ENCODE data around the gene HAND2.

The HAND2 gene

GRCh38 chr4:173529477-173530325 lies at the start of gene HAND2:
TSS of gene HAND2 (minus strand) at chr4:173530229. CDS start at chr4:173529289, 940 bp downstream.
- H3K4me1 ChIP-seq (ENCODE audit: control insufficient read depth, insufficient read depth, low read length) = peaks cover 46% of the 10 kb centered on the region
- peak within 1 kb of the TSS; percentile 61 for H3K4me3 ChIP-seq (ENCODE audit: low read depth, low read length)
- H3K36me3 ChIP-seq (ENCODE audit: control insufficient read depth, insufficient read depth, low read length) = no peaks in the 10 kb centered on the region
- no peak within 1 kb of the TSS for H3K27ac ChIP-seq (ENCODE audit: low read depth, low read length)
- H3K9ac ChIP-seq (ENCODE audit: low read length) = peak within 1 kb of the TSS; percentile 65
- H3K9me3 ChIP-seq (ENCODE audit: control insufficient read depth, insufficient read depth, low read depth, low read length) = no peaks in the 10 kb centered on the region
- peaks cover 99% of the 10 kb centered on the region for H3K27me3 ChIP-seq (ENCODE audit: control insufficient read depth, insufficient read depth, low read length)

DNA sequence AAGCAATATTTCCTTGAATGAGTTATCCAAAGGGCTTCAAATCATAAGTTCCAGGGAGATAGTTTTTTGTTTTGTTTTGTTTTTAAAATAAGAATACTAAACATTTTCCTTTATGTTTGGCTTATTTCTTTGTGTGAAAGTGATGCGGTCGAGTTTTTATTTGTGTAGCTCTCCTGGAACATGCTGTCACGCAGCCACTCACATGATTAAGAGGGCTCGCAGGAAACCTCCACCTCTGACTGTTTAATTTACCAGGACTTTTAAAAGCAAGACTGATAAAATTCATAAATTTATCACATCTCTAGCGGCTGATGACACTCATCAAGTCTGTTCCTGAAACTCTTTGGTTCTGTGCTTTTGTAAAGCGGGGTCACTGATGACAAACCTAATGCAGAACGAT lies 48.9 kb upstream of the HAND2 start:
- Histone ChIP-seq H3K9me3 (ENCODE audit: control insufficient read depth, insufficient read depth, low read depth, low read length) (no peaks in the 10 kb centered on the region), H3K27ac (ENCODE audit: low read depth, low read length) (no peak overlapping the region), H3K4me1 (ENCODE audit: control insufficient read depth, insufficient read depth, low read length) (no peaks in the 10 kb centered on the region), H3K27me3 (ENCODE audit: control insufficient read depth, insufficient read depth, low read length) (no peaks in the 10 kb centered on the region), H3K4me3 (ENCODE audit: low read depth, low read length) (no peak overlapping the region), H3K36me3 (ENCODE audit: control insufficient read depth, insufficient read depth, low read length) (no peaks in the 10 kb centered on the region), H3K9ac (ENCODE audit: low read length) (no peak overlapping the region)

GRCh38 chr4:173577963-173578362 lies 47.9 kb upstream of the HAND2 start:
- Histone ChIP-seq H3K27me3 (ENCODE audit: control insufficient read depth, insufficient read depth, low read length) (no peaks in the 10 kb centered on the region), H3K27ac (ENCODE audit: low read depth, low read length) (no peak overlapping the region), H3K36me3 (ENCODE audit: control insufficient read depth, insufficient read depth, low read length) (no peaks in the 10 kb centered on the region), H3K9me3 (ENCODE audit: control insufficient read depth, insufficient read depth, low read depth, low read length) (no peaks in the 10 kb centered on the region), H3K4me3 (ENCODE audit: low read depth, low read length) (no peak overlapping the region), H3K9ac (ENCODE audit: low read length) (no peak overlapping the region), H3K4me1 (ENCODE audit: control insufficient read depth, insufficient read depth, low read length) (no peaks in the 10 kb centered on the region)

DNA sequence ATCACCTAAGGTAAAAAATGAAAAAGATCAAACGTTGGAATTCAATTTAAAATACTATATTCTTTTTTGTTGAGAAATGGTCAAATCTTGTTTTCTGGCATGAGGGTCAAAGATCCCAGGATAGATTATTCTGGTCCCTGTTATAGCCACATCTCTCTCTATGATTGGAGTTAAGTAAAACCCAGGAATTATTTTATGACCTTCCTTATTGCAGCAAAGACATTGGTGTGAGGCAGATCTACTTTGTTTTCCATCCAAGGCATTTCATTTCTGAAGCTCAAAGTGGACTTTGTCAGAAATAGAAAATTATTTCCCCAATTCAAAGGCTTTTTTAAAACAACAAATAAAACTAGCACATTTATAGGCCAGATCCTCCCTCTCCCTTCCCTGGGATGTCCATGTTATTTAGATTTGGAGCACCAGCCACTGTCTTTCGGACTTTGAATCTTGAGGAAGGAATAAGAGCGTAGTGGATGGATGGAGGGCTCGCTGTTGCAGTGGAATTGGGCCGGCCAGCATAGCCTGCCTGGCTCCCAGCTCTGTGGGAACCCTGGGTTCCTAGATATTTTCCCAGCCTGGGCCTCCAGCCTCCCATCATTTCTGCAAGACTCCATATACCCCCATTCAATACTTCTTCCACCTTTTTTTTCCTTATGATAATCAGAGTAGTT lies 45.6 kb upstream of the HAND2 start:
- Histone ChIP-seq H3K4me3 (ENCODE audit: low read depth, low read length) (no peak overlapping the region), H3K27me3 (ENCODE audit: control insufficient read depth, insufficient read depth, low read length) (no peaks in the 10 kb centered on the region), H3K9me3 (ENCODE audit: control insufficient read depth, insufficient read depth, low read depth, low read length) (no peaks in the 10 kb centered on the region)

DNA sequence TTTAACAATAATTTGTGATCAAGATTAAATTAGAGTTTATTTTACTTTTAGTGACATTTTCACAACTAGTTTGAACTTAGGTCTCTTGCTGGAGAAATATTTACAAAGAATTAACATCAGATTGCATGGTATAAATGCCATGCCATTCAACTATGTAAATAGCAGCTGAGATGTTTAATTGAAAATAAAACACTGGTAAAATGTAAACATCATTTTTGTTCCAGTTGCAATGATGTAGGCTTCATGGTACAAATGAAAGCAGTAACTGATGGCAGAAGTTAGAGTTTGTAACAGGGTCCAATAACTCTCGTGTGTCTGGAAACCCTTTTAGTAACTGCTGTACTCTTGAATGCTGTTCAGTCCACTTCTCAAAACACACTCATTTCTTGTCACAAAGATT lies 43.7 kb upstream of the HAND2 start:
- Histone ChIP-seq H3K27me3 (ENCODE audit: control insufficient read depth, insufficient read depth, low read length) (no peaks in the 10 kb centered on the region), H3K4me3 (ENCODE audit: low read depth, low read length) (no peak overlapping the region), H3K9me3 (ENCODE audit: control insufficient read depth, insufficient read depth, low read depth, low read length) (no peaks in the 10 kb centered on the region), H3K4me1 (ENCODE audit: control insufficient read depth, insufficient read depth, low read length) (no peaks in the 10 kb centered on the region), H3K36me3 (ENCODE audit: control insufficient read depth, insufficient read depth, low read length) (no peaks in the 10 kb centered on the region), H3K27ac (ENCODE audit: low read depth, low read length) (no peak overlapping the region), H3K9ac (ENCODE audit: low read length) (no peak overlapping the region)

More for the DNA sequence above, 45.6 kb upstream of the HAND2 start:
- Histone ChIP-seq H3K36me3 (ENCODE audit: control insufficient read depth, insufficient read depth, low read length) (no peaks in the 10 kb centered on the region), H3K4me1 (ENCODE audit: control insufficient read depth, insufficient read depth, low read length) (no peaks in the 10 kb centered on the region), H3K27ac (ENCODE audit: low read depth, low read length) (no peak overlapping the region), H3K9ac (ENCODE audit: low read length) (no peak overlapping the region)

DNA sequence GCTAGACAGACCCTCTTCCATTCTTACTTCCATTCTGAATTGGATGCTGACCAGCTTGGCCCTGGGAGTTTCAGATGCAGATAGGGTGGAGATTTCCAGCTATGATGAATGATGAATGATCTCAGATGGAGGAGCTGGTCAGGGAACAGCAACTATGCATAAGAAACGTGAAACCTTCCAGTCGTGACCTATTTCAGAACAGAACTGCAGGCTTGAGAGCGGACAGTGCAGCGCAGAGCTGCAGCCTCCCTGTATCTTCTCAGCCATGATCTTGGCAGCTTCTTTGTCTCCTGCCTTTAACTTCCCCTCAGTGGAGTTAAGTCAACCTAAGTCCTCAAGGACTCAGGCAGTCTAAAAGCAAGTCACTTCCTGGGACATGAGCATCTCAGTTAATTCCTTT lies 43.3 kb upstream of the HAND2 start:
- Histone ChIP-seq H3K4me3 (ENCODE audit: low read depth, low read length) (no peak overlapping the region), H3K9me3 (ENCODE audit: control insufficient read depth, insufficient read depth, low read depth, low read length) (no peaks in the 10 kb centered on the region), H3K27me3 (ENCODE audit: control insufficient read depth, insufficient read depth, low read length) (no peaks in the 10 kb centered on the region), H3K4me1 (ENCODE audit: control insufficient read depth, insufficient read depth, low read length) (no peaks in the 10 kb centered on the region), H3K27ac (ENCODE audit: low read depth, low read length) (no peak overlapping the region), H3K36me3 (ENCODE audit: control insufficient read depth, insufficient read depth, low read length) (no peaks in the 10 kb centered on the region), H3K9ac (ENCODE audit: low read length) (no peak overlapping the region)

DNA sequence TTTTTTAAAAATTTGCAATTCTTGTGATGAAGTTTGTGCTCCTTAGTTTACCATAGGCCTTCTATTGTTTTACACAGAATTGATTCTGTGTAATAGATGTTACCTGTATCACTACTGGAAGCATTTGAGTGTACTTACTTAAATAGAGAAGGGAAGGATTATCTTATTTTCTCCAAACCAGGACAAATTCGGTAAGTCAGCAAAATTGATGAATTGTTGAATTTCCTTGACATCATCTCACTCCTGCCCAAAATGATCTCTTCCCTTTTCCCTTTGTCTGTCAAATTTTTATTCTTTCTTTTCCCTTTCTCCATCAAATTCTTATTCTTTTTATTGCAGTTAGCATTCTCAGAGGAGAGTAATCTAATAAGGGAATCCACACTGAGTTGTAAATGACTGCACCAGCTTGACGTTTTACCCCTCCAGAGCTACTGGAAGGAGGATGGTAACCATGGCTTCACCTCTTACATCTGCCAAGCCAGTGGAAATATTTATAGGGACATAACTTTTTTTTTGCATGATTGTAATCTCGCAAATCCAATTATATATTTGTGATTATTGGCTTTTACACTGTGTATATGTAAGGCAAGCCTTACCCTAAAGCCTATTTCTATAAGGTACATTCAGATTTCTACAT lies 42.6 kb upstream of the HAND2 start:
- Histone ChIP-seq H3K4me1 (ENCODE audit: control insufficient read depth, insufficient read depth, low read length) (no peaks in the 10 kb centered on the region), H3K4me3 (ENCODE audit: low read depth, low read length) (no peak overlapping the region), H3K27ac (ENCODE audit: low read depth, low read length) (no peak overlapping the region), H3K27me3 (ENCODE audit: control insufficient read depth, insufficient read depth, low read length) (no peaks in the 10 kb centered on the region), H3K9me3 (ENCODE audit: control insufficient read depth, insufficient read depth, low read depth, low read length) (no peaks in the 10 kb centered on the region), H3K9ac (ENCODE audit: low read length) (no peak overlapping the region), H3K36me3 (ENCODE audit: control insufficient read depth, insufficient read depth, low read length) (no peaks in the 10 kb centered on the region)

DNA sequence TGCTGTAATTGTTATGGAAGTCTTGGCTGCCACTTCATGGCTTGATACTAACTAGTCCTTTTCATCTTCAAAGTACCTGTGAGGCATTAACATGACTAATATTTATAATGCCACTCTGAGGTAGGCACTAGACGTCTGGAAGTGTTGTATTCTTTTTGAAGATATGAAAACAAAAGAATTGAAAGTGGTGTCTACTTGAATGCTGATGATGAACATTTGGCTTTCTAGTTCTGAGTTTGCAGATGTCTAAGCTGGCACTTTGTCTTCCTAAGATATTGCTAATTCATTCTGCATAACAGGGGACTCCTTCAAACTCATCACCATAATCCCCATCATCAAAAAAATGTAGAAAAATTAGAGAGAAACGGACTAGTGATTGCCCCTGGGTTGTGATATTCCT lies 41.6 kb upstream of the HAND2 start:
- no peaks in the 10 kb centered on the region for H3K36me3 ChIP-seq (ENCODE audit: control insufficient read depth, insufficient read depth, low read length)
- no peak overlapping the region for H3K9ac ChIP-seq (ENCODE audit: low read length)
- no peaks in the 10 kb centered on the region for H3K27me3 ChIP-seq (ENCODE audit: control insufficient read depth, insufficient read depth, low read length)
- H3K27ac ChIP-seq (ENCODE audit: low read depth, low read length) = no peak overlapping the region
- H3K4me1 ChIP-seq (ENCODE audit: control insufficient read depth, insufficient read depth, low read length) = no peaks in the 10 kb centered on the region
- no peaks in the 10 kb centered on the region for H3K9me3 ChIP-seq (ENCODE audit: control insufficient read depth, insufficient read depth, low read depth, low read length)
- H3K4me3 ChIP-seq (ENCODE audit: low read depth, low read length) = no peak overlapping the region

GRCh38 chr4:173565281-173565680 lies 35.3 kb upstream of the HAND2 start:
- H3K9ac ChIP-seq (ENCODE audit: low read length) = no peak overlapping the region
- H3K36me3 ChIP-seq (ENCODE audit: control insufficient read depth, insufficient read depth, low read length) = no peaks in the 10 kb centered on the region
- no peaks in the 10 kb centered on the region for H3K27me3 ChIP-seq (ENCODE audit: control insufficient read depth, insufficient read depth, low read length)
- no peak overlapping the region for H3K4me3 ChIP-seq (ENCODE audit: low read depth, low read length)
- H3K27ac ChIP-seq (ENCODE audit: low read depth, low read length) = no peak overlapping the region
- no peaks in the 10 kb centered on the region for H3K9me3 ChIP-seq (ENCODE audit: control insufficient read depth, insufficient read depth, low read depth, low read length)
- H3K4me1 ChIP-seq (ENCODE audit: control insufficient read depth, insufficient read depth, low read length) = no peaks in the 10 kb centered on the region

- Histone ChIP-seq H3K27me3 (ENCODE audit: control insufficient read depth, insufficient read depth, low read length) (no peaks in the 10 kb centered on the region), H3K27ac (ENCODE audit: low read depth, low read length) (no peak overlapping the region), H3K36me3 (ENCODE audit: control insufficient read depth, insufficient read depth, low read length) (no peaks in the 10 kb centered on the region), H3K9ac (ENCODE audit: low read length) (no peak overlapping the region), H3K4me3 (ENCODE audit: low read depth, low read length) (no peak overlapping the region), H3K4me1 (ENCODE audit: control insufficient read depth, insufficient read depth, low read length) (no peaks in the 10 kb centered on the region), H3K9me3 (ENCODE audit: control insufficient read depth, insufficient read depth, low read depth, low read length) (no peaks in the 10 kb centered on the region)
Observed at GRCh38 chr4:173564461-173564860, 34.4 kb upstream of the HAND2 start.

DNA sequence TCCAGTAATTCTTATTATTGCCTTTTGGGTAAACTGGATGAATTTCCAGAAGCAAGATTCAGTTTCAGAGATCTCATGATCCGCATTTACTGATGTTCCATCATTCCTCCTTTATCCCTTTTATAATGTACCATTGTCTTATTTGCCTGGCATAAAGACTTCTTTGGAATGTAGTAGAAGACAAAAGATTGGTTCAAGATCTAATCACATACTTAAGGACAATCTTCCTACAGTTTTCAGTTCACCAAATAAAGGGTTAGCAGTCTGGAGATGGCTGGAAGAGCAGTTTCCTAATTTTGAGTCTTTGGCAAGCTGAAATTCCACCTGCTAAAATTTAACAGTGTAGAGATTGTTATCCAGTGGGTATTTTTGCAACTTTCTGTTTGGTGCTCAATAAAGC lies 30.9 kb upstream of the HAND2 start:
- H3K4me3 ChIP-seq (ENCODE audit: low read depth, low read length) = no peak overlapping the region

More for the DNA sequence above, 30.9 kb upstream of the HAND2 start:
- peaks cover 6% of the 10 kb centered on the region; the same call in 1 of the 2 replicates for H3K4me1 ChIP-seq (ENCODE audit: control insufficient read depth, insufficient read depth, low read length)
- no peak overlapping the region for H3K27ac ChIP-seq (ENCODE audit: low read depth, low read length)
- H3K36me3 ChIP-seq (ENCODE audit: control insufficient read depth, insufficient read depth, low read length) = no peaks in the 10 kb centered on the region
- no peaks in the 10 kb centered on the region for H3K27me3 ChIP-seq (ENCODE audit: control insufficient read depth, insufficient read depth, low read length)
- H3K9ac ChIP-seq (ENCODE audit: low read length) = no peak overlapping the region
- no peaks in the 10 kb centered on the region for H3K9me3 ChIP-seq (ENCODE audit: control insufficient read depth, insufficient read depth, low read depth, low read length)
